ENCODE measurements around the gene SHISA4. TPM values are rescaled to one million over a fixed set of nuclear protein-coding genes. Genes with fewer than 3 reads are reported as not detected.
"Not testable (repeated sequence)": the region's sequence is repeated elsewhere in the genome, so short reads cannot be mapped to it uniquely, and the experiment has no call there.

The SHISA4 gene
- polyA plus RNA-seq, 6 donors from 2014 or later = not detected

DNA sequence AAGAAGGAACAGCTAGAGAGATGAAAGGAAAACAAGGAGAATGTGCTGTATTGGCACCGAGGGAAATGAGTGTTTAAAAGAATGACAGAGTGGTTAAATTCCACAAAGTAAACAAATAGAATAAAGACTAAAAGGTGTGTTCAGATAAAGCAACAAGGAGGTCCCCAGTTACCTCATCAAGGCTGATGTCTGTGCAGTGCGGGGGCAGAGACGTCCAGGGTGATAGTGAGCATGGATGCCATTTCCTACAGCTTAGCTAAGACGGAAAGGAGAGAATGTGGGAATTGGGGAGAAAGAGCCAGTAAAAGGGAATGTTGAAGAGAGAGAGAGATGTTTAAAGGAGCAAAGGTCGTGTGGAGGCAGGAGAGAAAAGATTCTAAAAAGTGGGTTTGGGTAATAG is 42.1 kb downstream of the SHISA4 start:
- no peaks in the 10 kb centered on the region for H3K36me3 Mint-ChIP-seq
- no peak overlapping the region for H3K4me3 Mint-ChIP-seq
- no peaks in the 10 kb centered on the region for H3K9me3 Mint-ChIP-seq
- peaks cover 13 to 18% (median 15%) of the 10 kb centered on the region in 3 donors for H3K27me3 Mint-ChIP-seq
- no peak overlapping the region for H3K27ac Mint-ChIP-seq
- ATAC-seq (ENCODE audit: low read depth in 2 of 2) = no peak
- no peak for DNase-seq
- no peaks in the 10 kb centered on the region for H3K4me1 Mint-ChIP-seq

DNA sequence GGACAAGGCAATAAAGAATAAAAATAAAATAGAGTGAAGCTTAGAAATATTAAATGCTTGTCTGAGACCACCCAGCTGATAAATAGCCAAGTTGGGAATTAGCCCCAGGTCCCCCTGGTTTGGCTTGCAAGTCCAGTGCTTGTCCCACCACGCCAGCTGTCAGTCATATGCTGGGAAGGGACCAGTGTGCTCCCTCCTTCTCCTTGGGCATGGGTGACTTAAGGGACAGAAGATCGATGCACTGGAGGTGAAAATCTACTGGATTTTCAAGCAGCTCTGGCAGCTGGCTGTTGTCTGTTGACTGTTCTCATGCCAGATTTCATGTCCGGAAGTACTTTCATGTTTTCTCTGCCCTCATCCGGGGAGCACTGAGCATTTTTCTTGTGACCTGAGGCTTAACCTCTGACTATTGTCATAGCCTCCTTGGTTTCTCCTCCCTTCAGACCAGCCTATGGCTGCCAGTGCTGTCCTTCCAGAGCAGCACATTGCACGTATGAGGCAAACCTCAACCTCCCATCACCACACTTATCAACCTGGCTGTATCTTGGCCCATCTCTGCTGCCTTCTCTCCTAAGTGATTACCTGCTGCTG is 45.2 kb downstream of the SHISA4 start:
- no peak for ATAC-seq (ENCODE audit: low read depth in 2 of 2)
- Mint-ChIP-seq H3K36me3 (no peaks in the 10 kb centered on the region), H3K27ac (no peak overlapping the region), H3K27me3 (peaks cover 27 to 34% (median 27%) of the 10 kb centered on the region in 3 donors), H3K9me3 (no peaks in the 10 kb centered on the region), H3K4me1 (no peaks in the 10 kb centered on the region), H3K4me3 (no peak overlapping the region)
- no peak for DNase-seq

DNA sequence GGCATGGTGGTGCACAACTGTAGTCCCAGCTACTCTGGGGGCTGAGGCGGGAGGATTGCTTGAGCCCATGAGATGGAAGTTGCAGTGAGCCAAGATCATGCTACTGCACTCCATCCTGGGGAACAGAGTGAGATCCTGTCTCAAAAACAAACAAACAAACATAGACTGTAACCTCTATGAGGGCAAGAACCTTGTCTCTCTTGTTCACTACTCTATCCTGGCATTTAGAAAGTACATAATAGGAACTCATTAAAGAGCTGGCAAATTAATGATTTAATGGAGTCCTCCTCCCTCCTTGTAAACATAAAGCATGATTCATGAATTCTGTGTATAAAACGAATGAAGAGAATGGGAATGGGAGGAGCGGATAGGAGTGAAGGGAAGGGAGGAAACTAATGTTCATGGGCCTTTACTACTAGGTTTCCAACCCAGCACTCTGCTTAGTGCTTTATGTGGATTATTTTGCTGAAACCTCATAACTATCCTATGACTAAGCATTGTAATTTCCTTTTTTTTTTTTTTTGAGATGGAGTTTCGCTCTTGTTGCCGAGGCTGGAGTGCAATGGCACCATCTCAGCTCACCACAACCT is 49.0 kb downstream of the SHISA4 start:
- no peak for ATAC-seq (ENCODE audit: low read depth in 2 of 2)
- no peak overlapping the region for H3K4me3 Mint-ChIP-seq
- H3K27me3 Mint-ChIP-seq = peaks cover 38 to 59% (median 39%) of the 10 kb centered on the region in 3 donors
- no peaks in the 10 kb centered on the region for H3K36me3 Mint-ChIP-seq
- no peak for DNase-seq
- no peak overlapping the region for H3K27ac Mint-ChIP-seq
- H3K4me1 Mint-ChIP-seq = no peaks in the 10 kb centered on the region
- no peaks in the 10 kb centered on the region for H3K9me3 Mint-ChIP-seq

DNA sequence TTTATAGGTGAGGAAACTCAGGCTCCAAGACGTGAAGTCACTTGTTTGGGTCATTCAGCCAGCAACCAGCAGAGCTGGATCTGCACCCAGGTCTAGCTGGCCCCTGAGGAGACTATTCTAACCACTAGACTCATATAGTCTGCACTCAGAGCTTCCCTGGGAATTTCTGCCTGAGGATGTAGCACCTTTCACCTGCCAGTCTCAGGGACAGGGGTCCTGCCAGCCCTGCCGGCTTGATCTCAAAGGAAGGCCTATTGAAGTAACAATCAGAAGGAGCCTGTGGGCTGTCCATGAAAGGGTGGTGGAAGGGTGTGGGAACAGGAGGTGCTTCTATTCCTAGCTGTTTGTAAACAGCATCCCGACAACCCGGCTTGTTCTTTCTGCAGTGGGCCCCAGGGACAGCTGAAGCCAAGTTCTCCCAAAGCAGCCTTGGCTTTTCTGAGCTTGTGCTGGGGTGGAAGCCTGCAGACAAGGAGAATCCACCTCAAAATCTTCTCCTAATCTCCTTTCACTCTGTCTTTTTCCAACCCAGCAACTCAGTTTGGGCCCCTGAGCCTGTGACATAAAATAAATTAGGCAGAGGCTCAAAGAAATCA is 49.8 kb downstream of the SHISA4 start:
- DNase-seq (no peak), ATAC-seq (ENCODE audit: low read depth in 2 of 2) (no peak)
- H3K4me3 Mint-ChIP-seq = peak overlapping the region in 1 of 8 donors; percentile 9
- no peak overlapping the region for H3K27ac Mint-ChIP-seq
- H3K36me3 Mint-ChIP-seq = no peaks in the 10 kb centered on the region
- H3K4me1 Mint-ChIP-seq = no peaks in the 10 kb centered on the region
- peaks cover 43 to 65% (median 46%) of the 10 kb centered on the region in 3 donors for H3K27me3 Mint-ChIP-seq
- H3K9me3 Mint-ChIP-seq = no peaks in the 10 kb centered on the region

DNA sequence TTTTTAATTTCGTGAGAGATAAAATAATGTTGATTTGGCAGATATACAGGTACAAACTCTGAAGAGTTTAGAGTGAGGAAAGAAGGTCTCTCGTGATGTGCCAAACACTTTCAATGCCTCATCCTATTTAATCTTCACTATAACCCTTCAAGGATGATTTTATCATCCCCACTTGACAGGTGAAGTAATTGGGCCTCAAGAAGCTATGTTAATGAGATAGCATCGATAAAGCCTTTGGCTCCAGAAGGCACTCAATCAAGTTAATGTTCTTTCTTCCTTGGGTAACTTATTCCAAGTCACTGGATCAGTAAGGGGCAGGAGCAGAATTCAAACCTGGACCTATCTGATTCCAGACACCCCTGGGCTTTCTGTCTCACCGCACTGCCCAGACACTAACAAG is 50.5 kb downstream of the SHISA4 start:
- H3K27ac Mint-ChIP-seq = no peak overlapping the region
- H3K4me1 Mint-ChIP-seq = no peaks in the 10 kb centered on the region
- DNase-seq (no peak), ATAC-seq (ENCODE audit: low read depth in 2 of 2) (no peak)
- H3K27me3 Mint-ChIP-seq = peaks cover 45 to 69% (median 51%) of the 10 kb centered on the region in 3 donors
- no peaks in the 10 kb centered on the region for H3K36me3 Mint-ChIP-seq
- H3K9me3 Mint-ChIP-seq = no peaks in the 10 kb centered on the region
- no peak overlapping the region for H3K4me3 Mint-ChIP-seq

DNA sequence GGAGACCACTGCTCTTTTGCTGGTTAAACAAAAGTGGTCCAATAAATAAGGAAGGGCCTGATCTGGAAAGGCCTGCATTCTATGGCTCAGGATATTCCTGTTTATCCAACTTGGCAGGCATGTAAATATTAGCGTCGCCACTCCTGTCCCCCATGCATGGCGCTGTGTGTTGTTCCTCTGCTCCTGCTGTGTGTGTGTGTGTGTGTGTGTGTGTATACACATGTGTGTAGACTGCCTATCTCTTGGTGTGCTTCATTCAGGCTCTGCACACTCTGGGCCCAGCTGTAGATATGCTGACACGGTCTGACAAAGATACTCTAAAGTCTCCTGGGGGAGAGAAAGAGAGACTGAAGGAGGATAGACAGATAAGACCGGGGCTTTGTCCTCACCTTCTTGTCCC is 50.9 kb downstream of the SHISA4 start:
- H3K4me3 Mint-ChIP-seq = no peak overlapping the region
- DNase-seq = no peak
- H3K4me1 Mint-ChIP-seq = no peaks in the 10 kb centered on the region
- H3K9me3 Mint-ChIP-seq = no peaks in the 10 kb centered on the region
- ATAC-seq (ENCODE audit: low read depth in 2 of 2) = no peak
- H3K27me3 Mint-ChIP-seq = peaks cover 41 to 69% (median 51%) of the 10 kb centered on the region in 3 donors
- H3K27ac Mint-ChIP-seq = peak overlapping the region in 1 of 6 donors; percentile 29
- H3K36me3 Mint-ChIP-seq = no peaks in the 10 kb centered on the region

DNA sequence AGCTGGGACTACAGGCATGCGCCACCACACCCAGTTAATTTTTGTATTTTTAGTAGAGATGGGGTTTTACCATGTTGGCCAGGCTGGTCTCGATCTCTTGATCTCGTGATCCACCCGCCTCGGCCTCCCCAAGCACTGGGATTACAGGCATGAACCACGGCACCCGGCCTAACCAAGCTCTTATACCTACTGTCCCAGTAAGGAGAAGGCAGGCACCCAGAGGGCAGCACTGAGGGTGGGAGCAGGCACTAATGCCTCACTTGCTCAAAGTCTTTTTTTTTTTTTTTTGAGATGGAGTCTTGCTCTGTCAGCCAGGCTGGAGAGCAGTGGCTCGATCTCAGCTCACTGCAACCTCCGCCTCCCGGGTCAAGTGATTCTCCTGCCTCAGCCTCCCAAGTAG is 51.6 kb downstream of the SHISA4 start:
- not testable (repeated sequence) for DNase-seq

DNA sequence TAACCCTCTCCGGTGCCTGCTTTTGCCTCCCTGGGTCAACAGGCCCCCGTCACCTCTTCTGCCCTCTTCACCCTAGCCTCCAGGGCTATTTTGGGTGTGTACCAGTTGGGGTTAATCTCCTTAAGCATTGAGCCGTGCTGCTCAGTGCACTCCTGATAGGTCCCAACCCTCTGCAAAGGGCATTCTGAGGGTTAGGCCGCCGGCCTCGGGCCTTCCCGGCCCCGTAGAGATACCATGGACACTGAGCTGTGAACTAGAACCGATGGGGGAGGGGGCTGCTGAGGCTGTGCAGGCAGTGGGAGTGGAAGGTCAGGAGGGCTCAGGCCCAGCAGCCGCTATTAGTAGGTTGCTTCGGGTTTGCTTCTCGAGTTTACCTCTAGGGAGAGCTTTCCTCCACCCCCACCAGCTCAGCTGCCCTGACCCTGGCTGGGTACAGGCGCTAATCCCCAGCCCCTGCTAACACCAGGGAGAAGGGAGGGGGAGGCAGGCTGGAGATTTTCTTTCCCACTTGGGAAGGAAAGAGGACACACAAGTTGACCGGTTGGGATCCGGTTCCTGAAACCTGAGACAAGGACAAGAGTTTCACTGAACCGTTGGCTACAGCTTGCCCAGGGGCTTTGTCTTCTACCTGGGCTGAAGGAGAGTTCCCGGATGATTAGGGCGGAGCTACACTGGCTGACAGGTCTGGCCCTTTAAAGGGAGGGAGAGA is 52.9 kb downstream of the SHISA4 start:
- H3K27ac Mint-ChIP-seq = peak overlapping the region in 2 of 6 donors; percentile 38 to 43
- no peak overlapping the region for H3K4me3 Mint-ChIP-seq
- H3K9me3 Mint-ChIP-seq = peaks cover 0 to 1% (median 0%) of the 10 kb centered on the region in 7 donors
- H3K4me1 Mint-ChIP-seq = peaks cover 9 to 14% (median 11%) of the 10 kb centered on the region in 3 donors
- ATAC-seq (ENCODE audit: low read depth in 2 of 2) (no peak), DNase-seq (no peak)
- H3K36me3 Mint-ChIP-seq = no peaks in the 10 kb centered on the region
- peaks cover 48 to 75% (median 58%) of the 10 kb centered on the region in 3 donors for H3K27me3 Mint-ChIP-seq

More for the DNA sequence above, 51.6 kb downstream of the SHISA4 start:
- H3K9me3 Mint-ChIP-seq; H3K4me1 Mint-ChIP-seq; ATAC-seq (ENCODE audit: low read depth in 2 of 2); H3K27ac Mint-ChIP-seq; H3K36me3 Mint-ChIP-seq; H3K4me3 Mint-ChIP-seq: not testable (repeated sequence)
- peaks cover 43 to 71% (median 52%) of the 10 kb centered on the region in 3 donors for H3K27me3 Mint-ChIP-seq

DNA sequence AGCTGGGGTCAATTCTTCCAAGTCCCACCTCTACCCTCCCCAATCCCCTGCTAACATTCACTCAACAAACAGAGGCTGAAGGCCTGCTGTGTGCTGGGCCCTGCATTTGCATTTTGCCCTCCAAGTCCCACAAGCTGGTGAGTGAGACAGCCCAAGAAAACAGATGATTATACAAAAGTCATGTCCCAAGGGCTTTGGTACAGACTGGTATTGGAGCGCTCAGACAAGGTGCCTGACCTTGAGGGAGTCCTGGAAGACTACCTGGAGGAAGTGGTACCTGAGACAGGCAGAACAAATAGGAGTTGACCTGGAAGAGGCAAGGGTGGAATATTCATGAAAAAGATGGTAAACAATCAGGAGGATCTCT is 53.4 kb downstream of the SHISA4 start:
- H3K4me3 Mint-ChIP-seq = no peak overlapping the region
- no peak for DNase-seq
- no peak overlapping the region for H3K27ac Mint-ChIP-seq
- H3K36me3 Mint-ChIP-seq = no peaks in the 10 kb centered on the region
- H3K9me3 Mint-ChIP-seq = peaks cover 0 to 1% (median 0%) of the 10 kb centered on the region in 7 donors
- peaks cover 50 to 75% (median 62%) of the 10 kb centered on the region in 3 donors for H3K27me3 Mint-ChIP-seq
- peaks cover 9 to 20% (median 16%) of the 10 kb centered on the region in 3 donors for H3K4me1 Mint-ChIP-seq
- no peak for ATAC-seq (ENCODE audit: low read depth in 2 of 2)

Other genes starting within 250 kb of the SHISA4 start
- 10 to 100 TPM; 13.6 to 30.0 (median 18.0) TPM for gene IPO9, start 59.7 kb upstream of the SHISA4 start, polyA plus RNA-seq (ENCODE audit: low read depth in 6 of 6)
- gene LMOD1, start 57.6 kb downstream of the SHISA4 start, polyA plus RNA-seq (ENCODE audit: low read depth in 6 of 6) = not detected
- 10 to 100 TPM; 16.4 to 33.2 (median 24.4) TPM for gene TIMM17A, start 66.6 kb downstream of the SHISA4 start, polyA plus RNA-seq (ENCODE audit: low read depth in 6 of 6)
- 10 to 100 TPM; 28.2 to 50.0 (median 34.7) TPM for gene RNPEP, start 93.8 kb downstream of the SHISA4 start, polyA plus RNA-seq (ENCODE audit: low read depth in 6 of 6)
- gene ELF3, start 121.7 kb downstream of the SHISA4 start, polyA plus RNA-seq (ENCODE audit: low read depth in 6 of 6) = under 1 TPM in 1 of 6 donors, not detected in 5; 0.30 TPM
- under 1 TPM in 3 of 6 donors, not detected in 3; 0.10 to 0.50 (median 0.37) TPM for gene GPR37L1, start 234.0 kb downstream of the SHISA4 start, polyA plus RNA-seq (ENCODE audit: low read depth in 6 of 6)

Data from naive B cell (primary cell).